ENCODE measurements around the gene TTI1.

DNA sequence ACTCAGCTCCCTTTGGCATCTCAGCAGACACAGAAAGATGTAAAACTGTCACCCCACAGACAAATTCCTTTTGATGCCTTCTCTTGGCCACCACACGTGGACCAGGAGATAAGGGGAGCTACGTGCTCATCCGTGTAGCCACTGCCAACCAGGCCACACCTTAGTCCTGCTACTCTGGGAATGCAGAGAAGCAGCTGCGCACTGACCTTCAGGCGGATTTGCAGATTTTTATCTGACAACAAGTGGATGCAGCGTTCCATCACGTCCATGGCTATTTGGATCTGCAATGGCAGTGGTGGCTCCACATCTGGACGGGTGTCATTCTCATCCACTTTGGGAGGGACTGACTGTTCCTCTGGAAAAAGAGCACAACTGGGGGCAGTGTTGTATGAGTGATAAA lies 30.8 kb downstream of the TTI1 start:
- TF ChIP-seq SP1 (IDR thresholded peaks at IDR 0.05) (no peak), FOXA1 (IDR thresholded peaks at IDR 0.05) (no peak)
- TF ChIP-seq, protein P1, sequence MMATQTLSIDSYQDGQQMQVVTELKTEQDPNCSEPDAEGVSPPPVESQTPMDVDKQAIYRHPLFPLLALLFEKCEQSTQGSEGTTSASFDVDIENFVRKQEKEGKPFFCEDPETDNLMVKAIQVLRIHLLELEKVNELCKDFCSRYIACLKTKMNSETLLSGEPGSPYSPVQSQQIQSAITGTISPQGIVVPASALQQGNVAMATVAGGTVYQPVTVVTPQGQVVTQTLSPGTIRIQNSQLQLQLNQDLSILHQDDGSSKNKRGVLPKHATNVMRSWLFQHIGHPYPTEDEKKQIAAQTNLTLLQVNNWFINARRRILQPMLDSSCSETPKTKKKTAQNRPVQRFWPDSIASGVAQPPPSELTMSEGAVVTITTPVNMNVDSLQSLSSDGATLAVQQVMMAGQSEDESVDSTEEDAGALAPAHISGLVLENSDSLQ (IDR thresholded peaks at IDR 0.05), result no peak

All from HEK293T (cell line).